Liver (tissue), 9 donors: ENCODE measurements around the gene RASEF. TPM values are rescaled to one million over a fixed set of nuclear protein-coding genes. Genes with fewer than 3 reads are reported as not detected.

Source experiments
- DNase-seq: peaks from one replicate; pipeline ENCODE4 v3.0.0-alpha.2; 2017; ENCODE audit warnings: low spot score
- H3K27ac ChIP-seq, 2 donors: one replicate each; pipeline ENCODE4 v1.7.0; 2013; ENCODE audit warnings: inconsistent platforms in 2 of 2, low read length in 2 of 2, control low read depth in 1 of 2, low read depth in 1 of 2, mild to moderate bottlenecking in 1 of 2
- H3K27me3 ChIP-seq, 4 donors: one replicate each; pipeline versions ENCODE4 v1.6.1 to v1.7.0; 2013; ENCODE audit warnings: low read length in 3 of 4, inconsistent platforms in 1 of 4, mild to moderate bottlenecking in 1 of 4, moderate library complexity in 1 of 4; ENCODE audit not compliant: control insufficient read depth in 4 of 4, insufficient read depth in 4 of 4
- H3K36me3 ChIP-seq, 4 donors: one replicate each; pipeline versions ENCODE4 v1.6.1 to v1.7.0; 2013; ENCODE audit warnings: low read length in 3 of 4, mild to moderate bottlenecking in 3 of 4, low read depth in 1 of 4, moderate library complexity in 1 of 4; ENCODE audit not compliant: control insufficient read depth in 4 of 4, insufficient read depth in 3 of 4
- H3K4me1 ChIP-seq, 4 donors: one replicate each; pipeline versions ENCODE4 v1.6.1 to v1.7.0; 2013; ENCODE audit warnings: low read length in 3 of 4, mild to moderate bottlenecking in 3 of 4, moderate library complexity in 1 of 4; ENCODE audit not compliant: control insufficient read depth in 4 of 4, insufficient read depth in 4 of 4
- H3K4me3 ChIP-seq, 3 donors: one replicate each; pipeline versions ENCODE4 v1.6.1 to v1.7.0; 2013; ENCODE audit warnings: low read length in 3 of 3, control low read depth in 1 of 3, low read depth in 1 of 3, mild to moderate bottlenecking in 1 of 3
- H3K9ac ChIP-seq, 2 donors: one replicate each; pipeline ENCODE4 v1.7.0; 2013; ENCODE audit warnings: low read length in 2 of 2, mild to moderate bottlenecking in 2 of 2, moderate library complexity in 2 of 2, control low read depth in 1 of 2, low read depth in 1 of 2
- H3K9me3 ChIP-seq, 4 donors: one replicate each; pipeline versions ENCODE4 v1.6.1 to v1.7.0; 2013; ENCODE audit warnings: low read length in 3 of 4; ENCODE audit not compliant: control insufficient read depth in 4 of 4
- ATF3 ChIP-seq: IDR thresholded peaks from 2 replicates; pipeline ENCODE4 v1.6.1; 2016; ENCODE audit warnings: antibody characterized with exemption
- CTCF ChIP-seq: fragments of 150-350 bp; IDR thresholded peaks from 2 replicates; pipeline ENCODE4 v1.5.1; 2017; ENCODE audit warnings: improper control_type of control experiment, low read depth, low read length; ENCODE audit not compliant: missing input control
- EGR1 ChIP-seq, 2 donors: IDR thresholded peaks; 2 replicates each; pipeline ENCODE4 v1.6.1; 2016 to 2018; ENCODE audit warnings: antibody characterized with exemption in 2 of 2, low read depth in 2 of 2
- FOXA1 ChIP-seq: IDR thresholded peaks from 2 replicates; pipeline ENCODE4 v1.6.1; 2016; ENCODE audit warnings: antibody characterized with exemption
- FOXA2 ChIP-seq: IDR thresholded peaks from 2 replicates; pipeline ENCODE4 v1.6.1; 2016; ENCODE audit warnings: antibody characterized with exemption
- GABPA ChIP-seq, 2 donors: IDR thresholded peaks in 1 of 2; conservative IDR thresholded peaks in 1 of 2; 2 replicates each; pipeline ENCODE4 v1.6.1; 2016; ENCODE audit warnings: antibody characterized with exemption in 2 of 2, mild to moderate bottlenecking in 1 of 2, moderate library complexity in 1 of 2
- HNF4A ChIP-seq, 2 donors: conservative IDR thresholded peaks; 2 replicates each; pipeline ENCODE4 v1.6.1; 2016; ENCODE audit warnings: antibody characterized with exemption in 2 of 2, mild to moderate bottlenecking in 2 of 2
- HNF4G ChIP-seq: IDR thresholded peaks from 2 replicates; pipeline ENCODE4 v1.6.1; 2016; ENCODE audit warnings: antibody characterized with exemption
- JUND ChIP-seq, 2 donors: IDR thresholded peaks; 2 replicates each; pipeline ENCODE4 v1.6.1; 2016; ENCODE audit warnings: antibody characterized with exemption in 2 of 2
- MAX ChIP-seq: IDR thresholded peaks from 2 replicates; pipeline ENCODE4 v1.6.1; 2016; ENCODE audit warnings: antibody characterized with exemption
- NR2F2 ChIP-seq: IDR thresholded peaks from 2 replicates; pipeline ENCODE4 v1.6.1; 2016; ENCODE audit warnings: antibody characterized with exemption
- RAD21 ChIP-seq, 2 donors: IDR thresholded peaks; 2 replicates each; pipeline ENCODE4 v1.6.1; 2016; ENCODE audit warnings: antibody characterized with exemption in 2 of 2, mild to moderate bottlenecking in 2 of 2
- REST ChIP-seq: IDR thresholded peaks from 2 replicates; pipeline ENCODE4 v1.6.1; 2016; ENCODE audit warnings: antibody characterized with exemption, mild to moderate bottlenecking
- RXRA ChIP-seq, 2 donors: IDR thresholded peaks; 2 replicates each; pipeline ENCODE4 v1.6.1; 2017 to 2018; ENCODE audit warnings: antibody characterized with exemption in 2 of 2, mild to moderate bottlenecking in 1 of 2
- SP1 ChIP-seq: IDR thresholded peaks from 2 replicates; pipeline ENCODE4 v1.6.1; 2018; ENCODE audit warnings: antibody characterized with exemption, mild to moderate bottlenecking
- TAF1 ChIP-seq: conservative IDR thresholded peaks from 2 replicates; pipeline ENCODE4 v1.6.1; 2016; ENCODE audit warnings: antibody characterized with exemption, mild to moderate bottlenecking
- YY1 ChIP-seq: IDR thresholded peaks from 2 replicates; pipeline ENCODE4 v1.6.1; 2016; ENCODE audit warnings: antibody characterized with exemption, mild to moderate bottlenecking
- ZBTB33 ChIP-seq: IDR thresholded peaks from 2 replicates; pipeline ENCODE4 v1.6.1; 2016; ENCODE audit warnings: antibody characterized with exemption
- WGBS: extraction: QIAGEN DNeasy Blood & Tissue Kit; methylation state at CpG from one replicate; pipeline ENCODE4 v1.1.7; 2013; 5-methylcytosine and 5-hydroxymethylcytosine counted together
- polyA plus RNA-seq, 2 donors: library from polyadenylated mRNA; stranded (reverse) in 1 of 2; unstranded in 1 of 2; fragments of 200-250 nt in 1 of 2; fragments of >200 nt in 1 of 2; fragmentation: Nextera tagmentation in 1 of 2; extraction: Ambion mirVana in 1 of 2; gene quantifications; one replicate each; pipeline versions ENCODE4 v1.2.1 to v1.2.3, GENCODE V29; 2013 to 2015
- total RNA-seq, 2 donors: library from RNA; depleted of rRNA; stranded (reverse); fragments of >200 nt; gene quantifications; one replicate each; pipeline ENCODE4 v1.2.3, GENCODE V29; 2014
- donor health status: healthy.
- donor health status: healthy.
- donor health status: healthy.
- donor health status: healthy.
- donor health status: healthy.

Gene RASEF
- total and polyA plus RNA-seq, 4 donors, result 0.14 to 1.5 (median 0.39) TPM

- no peak for TF ChIP-seq NR2F2
- no peak for TF ChIP-seq GABPA (IDR thresholded peaks at IDR 0.05 in 1 of 2, conservative IDR thresholded peaks at IDR 0.05 in 1 of 2)
- no peak for TF ChIP-seq CTCF
- TF ChIP-seq HNF4A (conservative IDR thresholded peaks at IDR 0.05), result no peak
- TF ChIP-seq EGR1 (IDR thresholded peaks at IDR 0.05; ENCODE audit: low read depth in 2 of 2), result no peak
- no peak for TF ChIP-seq HNF4G
- no peak for TF ChIP-seq FOXA2
- no peak for TF ChIP-seq FOXA1
- TF ChIP-seq MAX, result no peak
- no peak for TF ChIP-seq ZBTB33
- TF ChIP-seq ATF3, result no peak
- no peaks in the 10 kb centered on the region for H3K36me3 ChIP-seq
- H3K27ac ChIP-seq, result no peak overlapping the region
- no peak overlapping the region for H3K9ac ChIP-seq
- H3K4me3 ChIP-seq, result no peak overlapping the region
- no peaks in the 10 kb centered on the region for H3K4me1 ChIP-seq
- DNase-seq, result no peak
- WGBS, result 83% methylated on average over 3 of the region's 3 CpGs
- peaks cover 0 to 3% (median 0%) of the 10 kb centered on the region in 4 donors for H3K27me3 ChIP-seq
- H3K9me3 ChIP-seq, result peaks cover 0 to 4% (median 2%) of the 10 kb centered on the region in 4 donors
These were observed 92.6 kb downstream of the RASEF start for GRCh38 chr9:82970359-82970758.

DNA sequence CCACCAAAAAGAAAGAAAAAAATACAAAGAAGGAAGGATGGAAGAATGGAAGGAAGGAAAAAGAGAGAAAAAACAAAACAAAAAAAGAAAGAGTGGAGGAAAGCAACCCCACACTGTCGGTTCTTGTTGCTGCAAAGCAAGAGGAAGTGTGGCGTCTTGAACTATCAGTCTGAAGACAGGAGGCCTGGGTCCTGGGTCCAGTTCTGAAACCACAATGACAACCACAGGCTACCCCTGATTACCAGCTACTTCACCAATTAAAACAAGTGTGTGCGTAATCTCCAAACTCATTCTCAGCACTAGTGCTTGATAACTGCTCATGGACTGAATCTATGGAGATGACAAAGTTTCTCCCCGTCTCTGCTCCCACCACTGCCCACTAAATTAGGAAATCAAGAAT is 93.7 kb downstream of the RASEF start:
- TF ChIP-seq MAX, result no peak
- no peak for TF ChIP-seq REST
- TF ChIP-seq CTCF, result no peak
- no peak for TF ChIP-seq ZBTB33
- TF ChIP-seq EGR1 (IDR thresholded peaks at IDR 0.05; ENCODE audit: low read depth in 2 of 2), result no peak
- no peak for TF ChIP-seq RXRA (IDR thresholded peaks at IDR 0.05)
- no peak for TF ChIP-seq FOXA1
- no peak for TF ChIP-seq GABPA (IDR thresholded peaks at IDR 0.05 in 1 of 2, conservative IDR thresholded peaks at IDR 0.05 in 1 of 2)
- no peak for TF ChIP-seq HNF4A (conservative IDR thresholded peaks at IDR 0.05)
- TF ChIP-seq YY1, result no peak
- TF ChIP-seq JUND (IDR thresholded peaks at IDR 0.05), result no peak
- no peak for TF ChIP-seq RAD21 (IDR thresholded peaks at IDR 0.05)
- TF ChIP-seq HNF4G, result no peak
- no peak for TF ChIP-seq SP1
- no peak for TF ChIP-seq NR2F2
- no peak for TF ChIP-seq ATF3
- TF ChIP-seq TAF1, result no peak
- no peak for TF ChIP-seq FOXA2
- Histone ChIP-seq H3K36me3 (no peaks in the 10 kb centered on the region), H3K4me1 (no peaks in the 10 kb centered on the region), H3K27me3 (peaks cover 0 to 3% (median 0%) of the 10 kb centered on the region in 4 donors), H3K9me3 (peaks cover 0 to 4% (median 2%) of the 10 kb centered on the region in 4 donors), H3K9ac (no peak overlapping the region), H3K4me3 (no peak overlapping the region), H3K27ac (no peak overlapping the region)
- no peak for DNase-seq
- WGBS, result 84% methylated on average over 4 of the region's 4 CpGs
